A549 treated with Mapracorat at 1 μM for 4 hours (cell line): Measurements from ENCODE around the gene PARP8. TPM values are rescaled to one million over a fixed set of nuclear protein-coding genes. Genes with fewer than 3 reads are reported as not detected.

Experiments
- total RNA-seq: library from RNA; stranded (reverse); fragments of 200-300 nt; extraction: Qiagen RNA extraction; gene quantifications from 5 replicates; pipeline ENCODE4 v1.2.3, GENCODE V29; 2022

Gene PARP8, protein sequence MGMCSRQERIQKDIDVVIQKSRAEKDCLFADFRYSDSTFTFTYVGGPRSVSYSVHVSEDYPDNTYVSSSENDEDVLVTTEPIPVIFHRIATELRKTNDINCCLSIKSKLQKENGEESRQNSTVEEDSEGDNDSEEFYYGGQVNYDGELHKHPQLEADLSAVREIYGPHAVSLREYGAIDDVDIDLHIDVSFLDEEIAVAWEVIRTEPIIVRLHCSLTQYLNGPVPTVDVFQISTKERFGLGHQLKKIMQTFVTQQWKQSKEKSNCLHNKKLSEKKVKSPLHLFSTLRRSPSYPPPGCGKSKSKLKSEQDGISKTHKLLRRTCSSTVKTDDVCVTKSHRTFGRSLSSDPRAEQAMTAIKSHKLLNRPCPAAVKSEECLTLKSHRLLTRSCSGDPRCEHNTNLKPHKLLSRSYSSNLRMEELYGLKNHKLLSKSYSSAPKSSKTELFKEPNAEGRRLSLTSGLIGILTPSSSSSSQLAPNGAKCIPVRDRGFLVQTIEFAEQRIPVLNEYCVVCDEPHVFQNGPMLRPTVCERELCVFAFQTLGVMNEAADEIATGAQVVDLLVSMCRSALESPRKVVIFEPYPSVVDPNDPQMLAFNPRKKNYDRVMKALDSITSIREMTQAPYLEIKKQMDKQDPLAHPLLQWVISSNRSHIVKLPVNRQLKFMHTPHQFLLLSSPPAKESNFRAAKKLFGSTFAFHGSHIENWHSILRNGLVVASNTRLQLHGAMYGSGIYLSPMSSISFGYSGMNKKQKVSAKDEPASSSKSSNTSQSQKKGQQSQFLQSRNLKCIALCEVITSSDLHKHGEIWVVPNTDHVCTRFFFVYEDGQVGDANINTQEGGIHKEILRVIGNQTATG
- total RNA-seq: 0.04 to 0.15 TPM (median 0.08 TPM) in 4 of 5 replicates, not detected in the other

DNA sequence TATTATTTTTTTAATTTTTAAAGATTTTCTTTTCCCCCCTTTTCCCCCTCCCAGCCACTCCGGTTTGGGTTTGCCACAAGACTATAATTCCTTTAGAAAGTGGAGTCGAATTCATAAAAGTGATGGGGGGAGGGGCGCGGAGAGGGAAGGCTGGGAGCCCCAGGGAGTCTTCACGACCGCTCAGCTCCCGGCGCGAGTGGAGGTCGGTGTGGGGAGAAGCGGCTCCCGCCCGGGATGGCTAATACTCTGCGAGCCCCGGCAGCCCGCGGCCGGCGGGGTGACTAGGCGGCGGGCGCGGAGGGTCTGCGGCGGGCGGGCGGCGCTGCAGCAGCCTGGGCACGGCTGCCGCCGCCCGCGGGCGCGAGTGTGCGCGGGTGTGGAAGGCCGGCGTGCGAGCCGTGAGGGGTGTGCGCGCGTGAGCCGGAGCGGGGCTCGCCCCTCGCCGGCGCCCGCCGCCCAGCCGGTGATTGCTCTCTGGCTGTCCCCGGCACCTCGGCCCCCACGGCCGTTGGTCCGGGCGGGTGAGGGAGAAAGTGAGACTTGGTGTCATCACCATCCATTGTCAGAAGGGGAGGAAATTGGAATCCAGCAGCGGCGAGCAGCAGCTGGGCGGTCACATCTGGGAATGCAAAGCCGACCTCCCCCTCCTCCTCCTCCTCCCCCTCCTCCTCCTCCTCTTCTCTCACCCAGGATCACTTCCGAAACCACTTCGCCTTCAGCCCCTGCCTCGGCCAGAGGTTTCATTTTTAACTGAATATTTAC is at the start of gene PARP8:
Gene PARP8, plus strand, starts transcription at position 377 of the 762 bp plus-strand sequence. CDS start 459 bp downstream, outside the sequence.

Other genes starting within 250 kb of the PARP8 start
- 5.1 to 6.9 TPM (median 6.3 TPM) in 5 replicates for gene EMB, start 225.3 kb upstream of the PARP8 start, total RNA-seq